RCC 7860 (cell line): ENCODE data around the gene CISD3.

ENCODE experiments used
- DNase-seq: peaks from one replicate; pipeline ENCODE4 v3.0.0-alpha.2; 2015; ENCODE audit warnings: low spot score
- FAIRE-seq: peaks from 2 replicates; lab custom pipeline; 2012; peaks lifted over from hg19 to GRCh38; lab: Jason Lieb, UNC

CISD3 gene

GRCh38 chr17:38729886-38730525, at the start of gene CISD3:
Gene CISD3 (plus strand): TSS chr17:38730341. CDS start chr17:38730359, 18 bp downstream.
- FAIRE-seq, result no peak
- DNase-seq, result peak; percentile 72

DNA sequence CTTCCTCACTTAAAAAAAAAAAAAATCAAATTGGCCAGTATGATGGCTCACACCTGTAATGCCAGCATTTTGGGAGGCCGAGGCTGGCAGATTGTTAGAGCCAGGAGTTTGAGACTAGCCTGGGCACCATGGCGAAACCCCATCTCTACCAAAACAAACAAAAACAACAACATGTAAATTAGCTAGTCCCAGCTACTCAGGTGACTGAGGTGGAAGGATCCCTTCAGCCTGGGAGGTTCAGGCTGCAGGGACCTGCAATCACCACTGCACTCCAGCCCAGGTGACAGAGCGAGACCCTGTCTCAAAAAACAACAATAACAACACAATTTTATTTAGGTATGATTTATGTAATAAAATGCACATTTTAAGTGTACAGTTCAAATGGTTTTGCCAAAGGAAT, 49.0 kb upstream of the CISD3 start:
- FAIRE-seq, result no peak

GRCh38 chr17:38685491-38685890, 44.6 kb upstream of the CISD3 start:
- FAIRE-seq (no peak), DNase-seq (no peak)

More for the DNA sequence above, 49.0 kb upstream of the CISD3 start:
- no peak for DNase-seq

GRCh38 chr17:38687286-38687685, 42.9 kb upstream of the CISD3 start:
- DNase-seq, result no peak
- FAIRE-seq, result no peak

DNA sequence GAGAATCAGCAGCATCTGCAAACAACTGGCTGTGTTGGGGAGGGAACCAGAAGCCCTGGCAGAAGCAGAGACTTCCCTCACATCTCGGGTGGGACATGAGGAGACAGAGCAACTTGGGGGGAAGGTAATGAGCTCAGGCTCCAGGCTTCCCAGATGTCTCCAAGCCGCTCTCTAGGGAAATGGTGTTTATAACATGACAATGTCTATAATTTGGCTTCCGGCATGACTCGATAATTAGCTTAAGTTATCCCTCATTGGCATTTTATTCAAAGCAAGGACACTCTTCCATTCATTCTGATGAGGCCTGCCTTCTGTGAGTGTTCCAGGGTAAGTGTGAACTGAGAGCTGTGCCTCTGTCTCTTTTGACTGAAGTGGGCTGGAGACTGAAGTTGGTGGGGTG, 39.8 kb upstream of the CISD3 start:
- FAIRE-seq, result no peak
- DNase-seq, result no peak

DNA sequence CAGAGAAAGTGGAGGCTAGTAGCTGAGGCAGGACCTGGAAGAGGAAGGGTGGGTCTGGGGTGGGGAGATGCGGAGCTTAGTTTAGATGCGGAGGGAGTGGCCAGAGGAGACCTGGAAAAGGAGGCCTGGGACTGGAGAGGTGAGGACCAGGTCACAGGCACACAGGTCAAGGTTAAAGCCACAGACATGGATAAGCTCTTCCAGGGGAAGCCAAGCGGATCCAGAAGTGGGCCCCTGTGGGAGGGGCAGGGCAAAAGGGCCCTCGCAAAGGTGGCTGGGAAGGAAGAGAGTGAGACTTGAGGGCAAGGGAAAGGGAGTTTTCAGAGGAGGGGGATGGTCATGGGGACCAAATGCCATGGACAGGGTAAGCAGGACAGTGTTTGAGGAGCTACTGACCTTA, 39.0 kb upstream of the CISD3 start:
- DNase-seq (no peak), FAIRE-seq (no peak)

DNA sequence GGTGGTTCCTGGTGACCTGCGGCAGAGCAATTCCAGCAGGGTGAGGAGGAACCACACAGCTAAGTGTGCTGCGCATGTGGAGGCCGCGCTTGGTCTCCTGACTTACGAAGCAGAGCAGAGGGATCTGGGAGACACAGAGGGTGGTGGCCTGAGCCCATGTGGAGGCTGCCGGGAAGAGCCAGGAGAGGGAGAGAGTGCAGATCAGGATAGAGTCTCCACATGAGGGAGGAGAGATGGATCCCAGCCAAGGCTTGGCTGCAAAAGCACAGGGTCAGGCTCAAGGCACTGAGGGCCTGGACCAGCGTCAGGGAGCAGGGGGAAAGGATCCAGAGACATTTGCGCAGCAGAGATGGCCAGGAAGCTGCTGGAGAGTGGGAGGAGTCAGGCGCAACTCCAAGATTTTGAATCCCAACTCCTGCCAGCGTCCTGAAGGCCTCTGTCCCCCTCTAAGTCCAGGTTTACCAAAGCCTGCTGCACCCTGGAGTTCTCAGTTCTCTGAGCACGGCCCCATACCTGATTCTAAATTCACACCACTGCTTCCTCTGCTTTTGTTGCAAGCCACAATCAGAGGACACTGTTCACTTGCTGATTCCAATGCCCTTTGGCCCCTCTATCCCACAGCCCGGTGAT, 36.3 kb upstream of the CISD3 start:
- FAIRE-seq (no peak), DNase-seq (no peak)

- no peak for DNase-seq
- FAIRE-seq, result no peak
These were observed 32.9 kb upstream of the CISD3 start for GRCh38 chr17:38697061-38697820.

DNA sequence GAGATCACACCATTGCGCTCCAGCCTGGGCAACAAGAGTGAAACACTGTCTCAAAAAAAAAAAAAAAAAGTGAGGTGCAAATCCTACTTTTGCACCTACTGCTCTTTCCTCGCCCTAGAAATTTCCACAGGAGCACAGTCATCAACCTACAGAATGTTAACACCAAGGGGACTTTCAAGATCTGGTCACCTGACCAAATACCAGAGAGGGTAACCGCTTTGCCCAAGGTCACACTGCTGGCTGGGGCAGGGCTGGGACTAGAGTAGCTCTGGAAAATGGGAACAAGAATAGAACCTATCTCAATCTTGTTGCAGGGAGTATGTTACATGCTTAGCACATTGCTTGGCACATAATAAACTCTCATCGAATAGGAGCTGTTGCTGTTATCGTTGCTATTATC, 31.4 kb upstream of the CISD3 start:
- DNase-seq (no peak), FAIRE-seq (no peak)

- FAIRE-seq (no peak), DNase-seq (peak; percentile 56)
These were observed 28.5 kb upstream of the CISD3 start for GRCh38 chr17:38701504-38702165.

DNA sequence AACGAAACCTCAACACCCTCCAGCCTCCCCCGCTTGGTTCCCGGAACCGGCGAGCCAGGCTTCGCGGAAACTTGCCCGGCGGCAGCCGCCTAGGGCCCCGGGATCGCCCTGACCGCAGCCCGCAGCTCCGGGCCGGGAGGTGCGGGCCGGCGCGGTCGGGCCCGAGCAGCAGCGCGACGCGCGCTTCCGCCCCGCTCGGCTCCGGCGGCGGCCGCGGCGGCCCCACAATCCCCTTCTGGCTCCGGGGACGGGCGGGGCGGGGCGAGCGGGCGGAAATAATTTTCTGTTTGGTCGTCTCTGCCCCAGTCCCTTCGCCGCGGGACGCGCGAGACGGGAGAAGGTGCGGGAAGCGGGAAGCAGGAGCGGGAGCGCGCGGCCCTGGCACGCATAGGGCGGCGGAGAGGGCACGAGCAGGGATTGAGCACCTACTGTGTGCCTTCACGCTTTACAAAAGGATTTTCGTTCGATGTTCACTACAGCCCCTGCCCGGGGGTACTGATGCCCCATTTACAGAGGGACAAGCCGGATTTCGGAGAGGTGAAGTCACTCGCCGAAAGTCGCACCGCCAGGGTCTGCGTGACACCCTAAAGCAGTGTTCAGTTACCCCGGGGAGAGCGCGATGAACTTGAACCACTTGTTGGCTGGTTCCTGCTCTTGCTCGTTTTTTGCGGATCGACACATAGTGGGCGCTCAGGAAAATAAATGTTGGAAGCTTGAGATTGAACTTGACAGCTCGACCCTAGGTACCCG, 27.8 kb upstream of the CISD3 start:
- no peak for FAIRE-seq

DNA sequence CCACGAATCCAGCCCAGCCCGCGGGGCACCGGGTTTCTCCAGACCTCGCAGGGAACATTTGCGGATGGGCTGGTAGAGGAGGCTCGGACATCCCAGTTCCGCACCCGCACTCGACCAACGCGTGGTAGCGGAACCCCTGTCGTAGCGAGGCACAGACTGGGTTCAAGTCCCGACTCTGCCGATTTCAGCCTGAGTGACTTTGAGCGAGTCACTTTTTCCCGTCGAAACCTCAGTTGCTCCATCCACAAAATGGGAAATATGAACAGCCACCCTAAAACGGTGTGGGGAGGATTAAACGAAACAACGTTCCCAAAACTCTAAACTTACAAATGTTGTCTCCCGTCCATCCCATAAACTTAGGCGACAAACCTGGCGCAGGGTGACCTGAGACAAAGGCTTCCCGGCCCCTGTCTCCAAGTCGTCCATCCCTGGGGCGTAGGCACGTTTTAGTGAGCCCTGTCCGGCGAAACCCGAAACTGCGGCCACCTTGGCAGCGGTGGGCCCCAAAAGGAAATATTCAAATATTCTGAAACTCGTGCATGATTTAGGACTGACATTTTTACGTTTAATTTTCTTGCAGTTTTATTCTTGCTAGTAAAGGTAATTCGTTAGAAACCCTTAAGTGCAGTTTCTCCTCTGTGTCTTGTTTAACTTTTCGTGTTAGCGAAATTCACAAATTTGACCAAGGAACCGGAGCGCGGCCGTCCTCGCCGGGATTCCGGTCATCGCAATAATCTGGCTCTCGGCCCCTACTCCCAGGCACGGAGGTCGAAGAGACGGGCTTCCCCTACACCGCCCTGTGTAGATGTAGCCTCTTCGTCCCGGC, 27.0 kb upstream of the CISD3 start:
- DNase-seq (no peak), FAIRE-seq (no peak)

More for the DNA sequence above, 27.8 kb upstream of the CISD3 start:
- peak; percentile 66 for DNase-seq

DNA sequence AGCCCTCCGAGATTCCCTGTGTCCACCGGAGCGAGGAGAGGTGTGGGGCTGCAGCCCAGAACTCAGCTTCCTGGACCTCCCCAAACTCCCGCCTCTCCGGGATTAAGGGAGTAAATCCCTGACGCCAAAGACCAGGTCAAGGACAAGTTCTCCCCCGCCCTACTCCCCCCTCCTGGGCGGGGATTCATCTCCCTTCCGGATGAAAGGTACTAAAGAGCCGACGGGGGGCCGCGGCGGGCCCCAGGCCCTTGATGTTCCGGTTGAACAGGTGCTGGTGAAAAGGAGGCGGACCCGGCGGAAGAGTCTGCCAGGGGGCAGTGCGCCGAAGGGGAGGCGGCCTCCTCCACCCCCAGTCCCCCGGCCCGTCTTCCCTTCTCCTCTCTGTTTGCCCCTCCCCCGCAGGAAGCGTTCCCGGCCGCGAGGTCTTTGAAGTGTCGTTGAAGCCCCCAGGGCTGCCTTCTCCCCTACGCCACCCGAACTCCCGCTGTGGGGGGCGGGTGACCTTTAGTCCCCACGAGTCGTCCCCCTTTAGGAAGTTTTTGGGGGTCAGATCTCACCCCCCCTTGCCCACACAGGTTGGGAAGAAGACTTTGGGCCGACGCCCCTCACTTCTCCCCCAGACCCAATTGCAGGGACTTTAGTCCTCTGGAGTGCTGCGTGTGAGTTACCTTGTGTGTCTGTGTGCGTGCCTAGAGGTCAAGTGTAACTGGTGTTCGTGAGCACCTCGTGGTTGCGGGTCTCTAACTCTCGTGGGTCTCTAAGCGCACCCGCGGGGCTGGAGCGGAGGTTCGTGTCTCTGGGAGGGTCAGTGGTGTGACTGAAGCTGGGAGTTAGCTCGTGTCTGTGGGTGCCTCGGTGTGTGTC, 26.2 kb upstream of the CISD3 start:
- DNase-seq (no peak), FAIRE-seq (no peak)

- DNase-seq (peak; percentile 68), FAIRE-seq (no peak)
These were observed 25.3 kb upstream of the CISD3 start, which contains the start of gene MLLT6 for GRCh38 chr17:38704606-38705522. Gene MLLT6 (plus strand): TSS chr17:38705273. CDS start chr17:38705633, 360 bp downstream.

GRCh38 chr17:38705523-38705802, 24.7 kb upstream of the CISD3 start:
- DNase-seq, result no peak
- no peak for FAIRE-seq

DNA sequence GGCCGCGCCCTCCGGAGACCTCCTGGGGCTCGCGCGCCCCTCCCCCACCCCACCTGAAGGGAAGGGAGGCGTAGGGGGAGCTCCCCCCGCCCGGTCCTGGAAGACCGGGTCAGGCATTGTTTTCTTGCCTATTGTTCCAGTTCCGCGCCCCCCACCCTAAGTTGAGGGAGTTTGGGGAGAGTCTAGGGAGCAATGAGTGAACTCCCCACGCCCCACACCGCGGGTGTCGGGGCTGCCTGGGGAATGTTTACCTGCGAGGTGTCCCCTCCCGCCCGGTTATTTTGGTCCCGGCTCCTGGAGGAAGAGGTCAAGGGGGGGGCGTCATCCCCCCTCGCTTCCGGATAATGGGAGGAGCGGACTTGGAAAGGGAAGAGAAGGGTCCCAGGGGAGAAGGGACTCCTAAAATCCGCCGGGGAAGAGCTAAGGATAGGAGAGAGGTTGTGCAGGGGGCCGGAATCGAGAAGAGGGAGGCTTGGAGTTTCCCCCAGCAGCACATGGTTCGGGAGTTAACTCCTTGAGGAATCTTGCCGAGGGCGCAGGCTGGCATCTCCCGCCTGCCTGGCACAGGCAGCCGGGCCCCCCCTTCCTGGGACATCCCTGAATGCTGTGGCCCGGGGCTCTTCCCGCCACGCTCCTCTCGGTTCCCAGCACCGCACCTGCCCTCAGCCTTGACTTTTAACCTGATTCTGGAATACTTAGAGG, 24.2 kb upstream of the CISD3 start:
- peak; percentile 3 for DNase-seq
- no peak for FAIRE-seq

GRCh38 chr17:38706505-38707216, 23.5 kb upstream of the CISD3 start:
- DNase-seq (no peak), FAIRE-seq (no peak)
